ENCODE measurements around the gene CAMK1G. TPM values are rescaled to one million over a fixed set of nuclear protein-coding genes. Genes with fewer than 3 reads are reported as not detected.

The CAMK1G gene
- total RNA-seq, 2 donors from 2014 or later = 0.18 to 1.6 TPM

DNA sequence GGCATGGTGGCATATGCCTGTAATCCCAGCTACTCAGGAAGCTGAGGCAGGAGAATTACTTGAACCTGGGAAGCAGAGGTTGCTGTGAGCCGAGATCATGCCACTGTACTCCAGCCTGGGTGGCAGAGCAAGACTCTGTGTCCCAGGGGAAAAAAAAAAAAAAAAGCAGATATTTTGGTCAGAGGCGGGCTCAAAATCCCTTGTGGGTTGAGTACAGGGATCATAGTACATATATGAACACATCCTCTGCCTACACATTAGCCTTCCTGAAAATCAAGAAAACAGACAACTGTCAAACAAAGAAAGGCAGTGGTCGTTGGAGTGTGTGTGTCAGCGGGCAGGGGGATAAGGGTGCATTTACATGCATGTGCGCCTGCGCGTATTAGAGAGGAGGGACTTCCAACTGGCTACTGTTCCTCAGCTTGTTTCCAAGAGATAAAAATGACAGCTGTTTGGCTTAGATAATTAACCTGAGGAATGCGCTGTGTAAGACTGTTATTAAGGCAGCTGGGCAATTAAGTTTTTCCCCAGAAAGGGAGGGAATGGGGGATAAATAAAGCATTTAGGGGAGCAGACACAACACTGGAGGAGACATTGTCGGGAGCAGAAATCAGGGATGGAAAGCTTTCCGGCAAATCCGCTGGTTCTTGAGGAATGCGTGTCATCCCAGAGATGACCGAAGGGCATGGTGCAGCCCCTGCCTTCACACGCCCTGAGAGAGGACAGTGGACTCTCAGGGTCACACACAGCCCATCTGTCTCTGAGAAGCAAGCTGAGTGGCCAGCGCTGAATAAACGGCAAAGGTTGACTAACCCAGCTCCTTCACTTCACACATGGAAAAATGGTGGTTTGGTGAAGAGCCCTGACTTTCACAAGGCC lies 62.3 kb downstream of the CAMK1G start:
- peaks cover 14% of the 10 kb centered on the region for H3K4me1 ChIP-seq (replicated peaks)

DNA sequence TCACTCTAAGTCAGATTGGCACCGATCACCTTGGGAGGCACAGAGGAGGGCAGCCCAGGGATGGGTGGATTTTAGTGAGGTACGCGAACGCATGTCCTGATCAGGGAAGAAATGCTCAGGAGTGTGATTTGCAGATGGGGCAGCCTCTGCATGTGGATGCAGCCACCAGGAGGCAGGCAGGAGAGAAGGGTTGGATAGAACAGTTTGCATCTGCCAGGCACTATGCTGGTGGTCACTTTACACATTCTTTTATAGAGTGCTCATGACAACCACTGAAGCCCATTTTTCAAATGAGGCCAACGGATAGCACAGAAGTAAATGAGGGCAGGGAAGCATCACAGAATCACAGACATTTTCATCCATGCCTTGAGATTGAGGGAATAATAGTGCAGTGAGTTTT lies 63.0 kb downstream of the CAMK1G start:
- no peak overlapping the region for H3K4me3 ChIP-seq
- H3K27me3 ChIP-seq (replicated peaks; ENCODE audit: insufficient read depth) = no peaks in the 10 kb centered on the region
- WGBS = 88% methylated on average over 5 of the region's 5 CpGs
- TF ChIP-seq, protein P1, sequence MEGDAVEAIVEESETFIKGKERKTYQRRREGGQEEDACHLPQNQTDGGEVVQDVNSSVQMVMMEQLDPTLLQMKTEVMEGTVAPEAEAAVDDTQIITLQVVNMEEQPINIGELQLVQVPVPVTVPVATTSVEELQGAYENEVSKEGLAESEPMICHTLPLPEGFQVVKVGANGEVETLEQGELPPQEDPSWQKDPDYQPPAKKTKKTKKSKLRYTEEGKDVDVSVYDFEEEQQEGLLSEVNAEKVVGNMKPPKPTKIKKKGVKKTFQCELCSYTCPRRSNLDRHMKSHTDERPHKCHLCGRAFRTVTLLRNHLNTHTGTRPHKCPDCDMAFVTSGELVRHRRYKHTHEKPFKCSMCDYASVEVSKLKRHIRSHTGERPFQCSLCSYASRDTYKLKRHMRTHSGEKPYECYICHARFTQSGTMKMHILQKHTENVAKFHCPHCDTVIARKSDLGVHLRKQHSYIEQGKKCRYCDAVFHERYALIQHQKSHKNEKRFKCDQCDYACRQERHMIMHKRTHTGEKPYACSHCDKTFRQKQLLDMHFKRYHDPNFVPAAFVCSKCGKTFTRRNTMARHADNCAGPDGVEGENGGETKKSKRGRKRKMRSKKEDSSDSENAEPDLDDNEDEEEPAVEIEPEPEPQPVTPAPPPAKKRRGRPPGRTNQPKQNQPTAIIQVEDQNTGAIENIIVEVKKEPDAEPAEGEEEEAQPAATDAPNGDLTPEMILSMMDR (IDR thresholded peaks at IDR 0.05) = no peak
- TF ChIP-seq POLR2AphosphoS5 (IDR thresholded peaks at IDR 0.05) (no peak), POLR2A (IDR thresholded peaks at IDR 0.05) (no peak)
- intact Hi-C loops (cut with DNase I) = no loop called here
- no peak for DNase-seq (ENCODE audit: low spot score)
- H3K9me3 ChIP-seq = no peaks in the 10 kb centered on the region
- H3K36me3 ChIP-seq = no peaks in the 10 kb centered on the region
- H3K27ac ChIP-seq = no peak overlapping the region
- peaks cover 11% of the 10 kb centered on the region for H3K4me1 ChIP-seq (replicated peaks)

More for the DNA sequence above, 62.3 kb downstream of the CAMK1G start:
- intact Hi-C loops (cut with DNase I) = no loop called here
- TF ChIP-seq, protein P1 (IDR thresholded peaks at IDR 0.05) = no peak
- TF ChIP-seq POLR2A (IDR thresholded peaks at IDR 0.05) (no peak), POLR2AphosphoS5 (IDR thresholded peaks at IDR 0.05) (no peak)
- H3K27ac ChIP-seq = no peak overlapping the region
- no peaks in the 10 kb centered on the region for H3K9me3 ChIP-seq
- no peaks in the 10 kb centered on the region for H3K36me3 ChIP-seq
- WGBS = 81% methylated on average over 16 of the region's 16 CpGs
- DNase-seq (ENCODE audit: low spot score) = no peak
- no peak overlapping the region for H3K4me3 ChIP-seq
- no peaks in the 10 kb centered on the region for H3K27me3 ChIP-seq (replicated peaks; ENCODE audit: insufficient read depth)

DNA sequence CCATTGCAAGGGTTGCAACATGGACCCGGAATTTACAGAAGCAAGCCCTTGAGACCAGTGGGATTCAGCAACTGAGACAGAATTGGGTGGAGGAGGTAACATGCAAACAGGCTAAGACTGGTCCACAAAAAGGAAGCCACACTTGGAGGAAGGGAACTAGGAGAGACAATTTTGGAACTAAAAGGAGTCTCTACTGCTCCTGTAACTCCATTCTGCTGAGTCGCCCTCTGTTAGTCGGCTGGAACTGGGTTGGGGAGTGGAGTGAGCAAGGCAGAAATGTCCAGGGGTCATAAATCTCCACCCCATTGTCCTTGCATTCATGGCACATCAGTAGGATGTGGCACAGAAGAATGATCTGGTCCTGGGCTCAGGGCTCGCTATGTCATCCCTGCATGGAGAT lies 63.6 kb downstream of the CAMK1G start:
- H3K4me1 ChIP-seq (replicated peaks) = peaks cover 10% of the 10 kb centered on the region
- no peak overlapping the region for H3K27ac ChIP-seq
- H3K36me3 ChIP-seq = no peaks in the 10 kb centered on the region
- TF ChIP-seq POLR2AphosphoS5 (IDR thresholded peaks at IDR 0.05) (no peak), POLR2A (IDR thresholded peaks at IDR 0.05) (no peak)
- TF ChIP-seq, protein P1 (IDR thresholded peaks at IDR 0.05) = no peak
- no peak overlapping the region for H3K4me3 ChIP-seq
- no peaks in the 10 kb centered on the region for H3K9me3 ChIP-seq
- WGBS = 67% methylated on average over 4 of the region's 4 CpGs
- intact Hi-C loops (cut with DNase I) = no loop called here
- DNase-seq (ENCODE audit: low spot score) = no peak
- H3K27me3 ChIP-seq (replicated peaks; ENCODE audit: insufficient read depth) = no peaks in the 10 kb centered on the region

DNA sequence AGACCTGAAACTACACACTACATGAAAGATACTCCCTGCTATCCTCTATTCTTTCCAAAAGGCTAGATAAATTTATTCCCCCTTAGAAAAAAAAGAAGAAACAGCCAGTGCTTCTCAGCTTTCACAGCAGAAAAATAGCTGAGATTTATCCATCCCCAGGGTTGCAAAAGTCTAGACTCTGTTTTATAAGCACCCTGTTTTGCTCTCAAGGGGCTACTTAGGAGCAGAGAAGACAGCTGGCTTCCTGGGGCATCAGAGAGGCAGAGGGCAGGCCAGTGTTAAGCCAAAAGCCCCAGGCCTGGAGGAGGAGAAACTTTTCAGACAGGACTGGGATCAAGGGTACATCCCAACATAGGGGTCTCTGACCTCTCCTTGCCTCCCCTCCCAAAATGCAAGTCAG lies 64.8 kb downstream of the CAMK1G start:
- Histone ChIP-seq H3K27ac (no peak overlapping the region), H3K36me3 (no peaks in the 10 kb centered on the region), H3K4me3 (no peak overlapping the region), H3K4me1 (replicated peaks) (peaks cover under 1% of the 10 kb centered on the region), H3K9me3 (no peaks in the 10 kb centered on the region), H3K27me3 (replicated peaks; ENCODE audit: insufficient read depth) (no peaks in the 10 kb centered on the region)
- DNase-seq (ENCODE audit: low spot score) = no peak
- intact Hi-C loops (cut with DNase I) = no loop called here
- TF ChIP-seq POLR2A (IDR thresholded peaks at IDR 0.05) = no peak
- no peak for TF ChIP-seq POLR2AphosphoS5 (IDR thresholded peaks at IDR 0.05)
- TF ChIP-seq, protein P1 (IDR thresholded peaks at IDR 0.05) = no peak

Measured in prostate gland (tissue), 2 donors.